GM12891 (cell line): Measurements from ENCODE around the gene USP31.

ENCODE experiments used
- POLR2AphosphoS5 ChIP-seq: IDR thresholded peaks from 2 replicates; pipeline ENCODE4 v1.6.1; 2011; ENCODE audit warnings: low read depth, low read length, control low read depth
- SPI1 ChIP-seq: IDR thresholded peaks from 2 replicates; pipeline ENCODE4 v1.6.1; 2011; ENCODE audit warnings: low read depth, low read length, control low read depth
- TAF1 ChIP-seq: IDR thresholded peaks from 2 replicates; pipeline ENCODE4 v1.6.1; 2011; ENCODE audit warnings: low read depth, low read length, control low read depth

DNA sequence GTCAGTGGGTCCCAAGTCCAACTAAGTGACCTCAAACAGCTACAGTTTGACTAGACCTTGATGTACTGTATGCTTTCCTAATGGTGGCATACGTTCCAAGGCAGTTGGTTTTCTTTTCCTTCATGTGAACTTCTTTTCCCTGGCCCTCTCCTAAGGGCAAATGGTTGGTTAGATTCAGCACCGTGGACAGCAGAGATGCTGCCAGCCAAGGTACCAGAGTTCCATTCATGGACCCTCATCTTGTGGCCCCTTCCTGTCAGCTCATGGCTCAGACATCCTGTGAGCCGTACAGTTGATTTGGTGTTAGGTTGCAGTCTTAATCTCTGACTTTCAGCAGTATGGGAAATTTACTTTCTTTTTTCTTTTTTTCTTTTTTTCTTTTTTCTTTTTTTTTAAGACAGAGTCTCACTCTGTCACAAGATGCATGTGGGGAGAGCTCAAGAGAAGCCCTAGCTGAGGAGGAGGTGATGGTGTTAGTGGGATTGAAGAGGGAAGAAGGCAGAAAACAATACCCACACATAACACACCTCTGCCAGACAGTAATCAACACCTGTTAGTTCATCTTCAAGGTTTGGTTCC, 122.4 kb downstream of the USP31 start:
- no peak for TF ChIP-seq POLR2AphosphoS5
- no peak for TF ChIP-seq TAF1
- TF ChIP-seq SPI1: no peak
